Aorta (tissue), 5 donors: Measurements from ENCODE around the gene SMPX. TPM values are rescaled to one million over a fixed set of nuclear protein-coding genes. Genes with fewer than 3 reads are reported as not detected.
A peak's percentile ranks its signal among the peaks of the same experiment; 100 is the strongest.

Experiments
- ATAC-seq: fragments of 200-7000 bp; cut with Tn5 transposase; one replicate; pipeline ENCODE4 v1.9.1; 2022; ENCODE audit warnings: moderate library complexity; ENCODE audit not compliant: low FRiP score
- DNase-seq, 2 donors: peaks; one replicate each; pipeline ENCODE4 v3.0.0-alpha.2; 2020
- H3K27ac ChIP-seq, 2 donors: one replicate each; pipeline ENCODE4 v1.5.1; 2013; ENCODE audit warnings: low read length in 2 of 2, mild to moderate bottlenecking in 2 of 2, moderate library complexity in 2 of 2, control low read depth in 1 of 2, inconsistent platforms in 1 of 2, low read depth in 1 of 2
- H3K27me3 ChIP-seq, 2 donors: one replicate each; pipeline ENCODE4 v1.6.1; 2013; ENCODE audit warnings: control low read depth in 1 of 2, low read length in 1 of 2, mild to moderate bottlenecking in 1 of 2, moderate library complexity in 1 of 2; ENCODE audit not compliant: insufficient read depth in 2 of 2, control insufficient read depth in 1 of 2
- H3K36me3 ChIP-seq, 2 donors: one replicate each; pipeline ENCODE4 v1.6.1; 2013; ENCODE audit warnings: control low read depth in 1 of 2, low read length in 1 of 2, mild to moderate bottlenecking in 1 of 2; ENCODE audit not compliant: insufficient read depth in 2 of 2, control insufficient read depth in 1 of 2
- H3K4me1 ChIP-seq, 2 donors: one replicate each; pipeline ENCODE4 v1.6.1; 2013; ENCODE audit warnings: low read length in 2 of 2, control low read depth in 1 of 2, mild to moderate bottlenecking in 1 of 2, moderate library complexity in 1 of 2; ENCODE audit not compliant: insufficient read depth in 2 of 2, control insufficient read depth in 1 of 2
- H3K4me3 ChIP-seq, 2 donors: one replicate each; pipeline ENCODE4 v1.5.1; 2013; ENCODE audit warnings: low read length in 2 of 2, control low read depth in 1 of 2, mild to moderate bottlenecking in 1 of 2
- H3K9me3 ChIP-seq: one replicate; pipeline ENCODE4 v1.6.1; 2013; ENCODE audit warnings: mild to moderate bottlenecking, low read length; ENCODE audit not compliant: control insufficient read depth
- WGBS, 2 donors: extraction: QIAGEN DNeasy Blood & Tissue Kit; methylation state at CpG; one replicate each; pipeline ENCODE4 v1.1.7; 2013; 5-methylcytosine and 5-hydroxymethylcytosine counted together
- intact Hi-C, 2 donors: fragments of 100-400 bp; cut with DNase I; formaldehyde crosslinking; loops; one replicate each; pipeline versions ENCODE4 v1.14.2 to v1.15.0; 2022
- long read RNA-seq, 2 donors: library from polyadenylated mRNA; unstranded; transcript quantifications; one replicate each; pipeline ENCODE4 v2.0.0, GENCODE V29; 2020 to 2021
- polyA plus RNA-seq, 2 donors: library from polyadenylated mRNA; stranded (reverse); fragments of 200-250 nt; gene quantifications; one replicate each; pipeline ENCODE4 v1.2.3, GENCODE V29; 2013
- total RNA-seq, 2 donors: library from RNA; stranded (reverse); fragmentation: NEBNext Ultra II Directional; extraction: Animal tissue kit (Norgen Biotek cat#: 25700); gene quantifications; one replicate each; pipeline ENCODE4 v1.2.1, GENCODE V29; 2021
- donor health status: healthy with polysubstance abuse.
- donor health status: Bipolar disorder and iron deficiency.
- donor health status: DM: no; HTN: no; CAD: no.
- donor health status: DM: no; HTN: no; CAD: no.
- donor health status: DM: yes; HTN: yes; CAD: no.

Gene SMPX
- total RNA-seq (1 to 10 TPM in 1 of 2 donors, under 1 TPM in 1; 0.81 to 1.0 TPM), polyA plus RNA-seq (10 to 100 TPM in 1 of 2 donors, under 1 TPM in 1; 0.51 to 16.4 TPM)
- long read RNA-seq, donor 1, result 0 reads
- long read RNA-seq, donor 2, result 0 reads

DNA sequence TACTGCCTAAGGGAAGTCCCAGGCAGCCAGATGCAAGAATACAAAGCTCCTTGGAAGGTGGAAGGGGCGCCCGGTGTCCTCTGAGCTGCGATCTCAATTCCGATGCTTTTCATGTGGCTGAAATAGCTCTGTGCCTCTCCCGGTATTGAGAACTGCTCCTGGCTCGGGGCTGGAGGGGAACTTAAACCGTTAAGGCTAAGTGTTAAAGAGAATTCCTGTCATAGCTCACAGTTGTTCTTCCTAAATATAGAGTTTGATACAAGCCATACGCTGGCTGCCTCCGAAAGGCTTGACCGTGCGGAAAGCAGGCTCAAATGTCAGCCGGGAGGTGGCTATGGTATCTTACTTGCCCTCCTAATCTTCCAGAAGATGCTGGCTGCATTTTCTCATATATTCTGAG is at the start of gene SMPX:
SMPX (minus strand) TSS at position 157 of the 400 bp plus-strand sequence. CDS start 3,826 bp downstream, outside the sequence.
- H3K36me3 ChIP-seq, result no peaks in the 10 kb centered on the region
- H3K4me1 ChIP-seq, result no peaks in the 10 kb centered on the region
- no peaks in the 10 kb centered on the region for H3K27me3 ChIP-seq
- no peaks in the 10 kb centered on the region for H3K9me3 ChIP-seq
- intact Hi-C loops, result no loop called here
- 11 to 26% methylated on average over 12 of the region's 12 CpGs for WGBS, 2 donors
- DNase-seq, result no peak
- peak within 1 kb of the TSS in 1 of 2 donors; percentile 44 for H3K27ac ChIP-seq
- ATAC-seq, result no peak
- peak within 1 kb of the TSS in 1 of 2 donors; percentile 69 for H3K4me3 ChIP-seq

DNA sequence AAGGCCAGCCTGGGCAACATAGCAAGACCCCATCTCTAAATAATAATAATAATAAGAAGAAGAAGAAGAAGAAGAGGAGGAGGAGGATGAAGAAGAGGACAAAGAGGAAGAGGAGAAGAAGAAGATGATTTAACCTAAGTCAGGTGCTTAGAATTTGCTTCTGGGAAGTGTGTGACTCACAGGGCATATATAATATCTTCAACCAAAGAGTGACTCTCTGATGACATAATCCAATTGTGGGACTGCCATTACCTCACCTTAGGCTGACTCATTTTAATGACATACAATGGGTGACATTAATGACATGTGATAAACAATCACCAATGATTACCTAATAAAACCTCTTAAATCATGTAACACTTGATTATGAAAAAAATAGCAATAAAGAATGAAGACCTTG is 48.8 kb upstream of the SMPX start:
- Histone ChIP-seq H3K4me1 (no peaks in the 10 kb centered on the region), H3K9me3 (no peaks in the 10 kb centered on the region), H3K36me3 (no peaks in the 10 kb centered on the region), H3K4me3 (no peak overlapping the region), H3K27me3 (no peaks in the 10 kb centered on the region), H3K27ac (no peak overlapping the region)
- ATAC-seq (no peak), DNase-seq (no peak)
- intact Hi-C loops, result no loop called here

DNA sequence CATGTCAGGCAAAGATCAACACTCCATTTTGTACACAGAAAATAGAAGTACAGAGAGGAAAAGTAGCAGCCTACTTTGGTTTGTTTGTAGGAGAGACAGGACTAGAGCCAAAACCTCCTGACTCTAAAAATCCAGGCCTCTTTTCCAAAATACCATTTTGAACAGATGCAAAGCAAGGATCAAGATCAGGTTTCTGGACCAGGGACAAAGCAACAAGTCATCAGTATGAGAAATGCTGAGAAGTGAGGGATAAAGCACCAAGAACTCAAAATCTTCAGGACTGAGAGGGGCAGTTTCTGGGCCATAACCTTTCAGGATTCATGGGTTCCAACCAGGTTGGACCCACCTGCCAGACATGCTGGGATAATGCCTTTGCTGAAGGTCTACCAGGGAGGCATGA is 44.9 kb upstream of the SMPX start:
- Histone ChIP-seq H3K27me3 (no peaks in the 10 kb centered on the region), H3K4me1 (no peaks in the 10 kb centered on the region), H3K36me3 (no peaks in the 10 kb centered on the region), H3K4me3 (no peak overlapping the region), H3K9me3 (no peaks in the 10 kb centered on the region), H3K27ac (no peak overlapping the region)
- intact Hi-C loops, result no loop called here
- no peak for ATAC-seq
- no peak for DNase-seq

DNA sequence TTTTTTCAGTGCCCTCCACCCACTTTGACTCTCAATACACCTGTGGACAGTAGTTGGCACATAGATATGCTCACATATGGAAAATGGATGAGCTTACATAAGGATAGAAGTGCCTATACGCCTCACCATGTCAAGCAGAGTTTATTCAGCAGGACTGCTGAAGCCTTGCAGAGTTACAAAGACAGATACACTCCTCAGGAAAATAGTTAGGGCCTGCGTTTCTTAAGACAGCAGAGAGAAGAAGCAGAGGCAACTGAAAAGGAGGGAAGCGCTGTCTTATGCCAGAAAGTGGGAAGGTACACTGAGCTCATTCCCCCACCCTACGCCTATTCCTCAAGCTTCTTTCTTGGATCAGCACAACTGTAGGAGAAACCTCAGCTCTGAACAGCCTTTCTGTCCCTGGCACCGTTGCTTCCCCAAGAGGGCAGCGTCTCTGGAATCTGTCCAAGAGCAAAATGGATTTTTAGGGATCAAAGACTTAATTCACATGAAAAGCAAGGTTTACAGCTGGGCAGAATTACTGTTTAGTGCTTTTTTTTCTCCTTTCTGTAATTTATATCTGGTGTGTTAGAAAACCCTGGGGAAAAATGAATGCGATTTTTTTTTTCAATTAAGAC is 44.2 kb upstream of the SMPX start:
- no peaks in the 10 kb centered on the region for H3K27me3 ChIP-seq
- intact Hi-C loops, result no loop called here
- H3K4me3 ChIP-seq, result no peak overlapping the region
- no peak overlapping the region for H3K27ac ChIP-seq
- DNase-seq, result no peak
- WGBS, 2 donors, result 41 to 47% methylated on average over 7 of the region's 7 CpGs
- H3K9me3 ChIP-seq, result no peaks in the 10 kb centered on the region
- H3K36me3 ChIP-seq, result no peaks in the 10 kb centered on the region
- no peaks in the 10 kb centered on the region for H3K4me1 ChIP-seq
- no peak for ATAC-seq

DNA sequence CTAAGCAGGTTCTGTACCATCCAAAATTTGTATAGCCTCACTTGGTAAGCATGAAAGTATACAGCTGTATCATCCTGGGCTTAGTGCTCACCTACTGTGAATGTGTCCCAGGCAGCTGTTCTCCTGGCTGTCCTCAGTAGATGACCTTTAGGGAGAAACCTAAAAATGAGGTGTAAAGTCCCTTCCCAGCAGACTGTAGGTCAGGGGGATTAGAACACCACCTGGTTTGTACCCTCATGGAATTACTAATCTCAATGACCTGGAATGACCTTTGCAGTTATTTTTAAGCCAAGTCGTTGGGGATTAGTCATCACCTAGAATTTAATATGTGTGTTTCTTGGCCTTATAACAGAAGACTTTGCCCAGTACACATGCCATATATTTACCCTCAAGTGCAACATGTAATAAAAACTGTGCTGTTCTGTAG is 42.4 kb upstream of the SMPX start:
- Histone ChIP-seq H3K4me1 (no peaks in the 10 kb centered on the region), H3K4me3 (no peak overlapping the region), H3K27ac (peak overlapping the region in 1 of 2 donors; percentile 35), H3K27me3 (no peaks in the 10 kb centered on the region), H3K9me3 (no peaks in the 10 kb centered on the region), H3K36me3 (no peaks in the 10 kb centered on the region)
- no peak for DNase-seq
- intact Hi-C loops, result no loop called here
- no peak for ATAC-seq
- 0% methylated on average over 1 of the region's 1 CpG for WGBS, 2 donors

DNA sequence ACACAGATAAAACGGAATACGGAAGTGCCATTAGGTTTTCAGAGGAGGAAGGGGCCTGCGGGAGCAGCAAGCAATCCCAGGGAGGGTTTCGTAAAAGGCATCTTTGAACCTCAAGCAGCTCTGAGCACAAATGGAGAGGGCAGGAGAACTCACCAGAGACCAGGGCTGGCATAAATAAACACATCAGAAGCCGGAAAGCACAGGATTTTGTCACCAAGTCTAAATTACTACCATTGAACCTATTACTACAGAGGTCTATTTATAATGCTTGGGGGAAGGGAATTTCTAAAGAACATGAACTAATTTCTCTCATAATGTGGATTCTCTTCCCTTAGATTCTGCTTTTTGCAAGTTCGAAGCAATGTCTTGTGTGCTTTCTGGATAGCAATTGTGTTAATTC is 41.9 kb upstream of the SMPX start:
- H3K4me1 ChIP-seq, result no peaks in the 10 kb centered on the region
- intact Hi-C loops, result no loop called here
- H3K4me3 ChIP-seq, result no peak overlapping the region
- DNase-seq (no peak), ATAC-seq (no peak)
- no peaks in the 10 kb centered on the region for H3K36me3 ChIP-seq
- H3K9me3 ChIP-seq, result no peaks in the 10 kb centered on the region
- no peaks in the 10 kb centered on the region for H3K27me3 ChIP-seq
- WGBS, 2 donors, result 57 to 58% methylated on average over 6 of the region's 6 CpGs
- H3K27ac ChIP-seq, result peak overlapping the region in 1 of 2 donors; percentile 28

DNA sequence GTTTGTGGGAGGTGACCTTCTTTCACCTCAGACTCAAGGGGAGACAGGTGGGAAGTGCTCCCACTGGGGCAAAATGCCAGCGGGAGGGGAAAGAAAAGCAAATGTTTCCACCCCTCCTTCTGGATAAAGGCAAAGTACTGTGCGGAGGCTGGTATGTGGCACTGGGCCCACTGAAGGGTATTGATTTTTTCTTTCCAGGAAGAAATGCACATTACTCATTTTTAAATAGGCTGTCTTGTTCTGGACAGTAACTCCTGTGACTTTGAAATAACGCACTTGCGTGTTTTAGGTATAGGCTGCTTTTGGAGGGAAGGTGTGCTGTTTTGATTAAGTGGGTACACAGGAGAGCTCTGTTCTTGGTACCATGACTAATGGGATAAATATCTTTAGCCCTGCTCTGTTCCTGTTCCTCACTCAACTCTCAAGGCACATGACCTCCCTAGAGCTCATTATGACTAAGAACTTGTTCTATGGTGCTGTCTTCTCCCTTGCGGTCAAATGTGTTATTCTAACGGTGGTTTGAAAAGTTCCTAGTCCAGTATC is 40.8 kb upstream of the SMPX start:
- no peaks in the 10 kb centered on the region for H3K4me1 ChIP-seq
- ATAC-seq (peak; percentile 33), DNase-seq (no peak)
- H3K27me3 ChIP-seq, result no peaks in the 10 kb centered on the region
- intact Hi-C loops, result no loop called here
- no peak overlapping the region for H3K4me3 ChIP-seq
- no peaks in the 10 kb centered on the region for H3K9me3 ChIP-seq
- no peaks in the 10 kb centered on the region for H3K36me3 ChIP-seq
- peak overlapping the region in 1 of 2 donors; percentile 25 for H3K27ac ChIP-seq
- WGBS, 2 donors, result 21 to 57% methylated on average over 6 of the region's 6 CpGs

DNA sequence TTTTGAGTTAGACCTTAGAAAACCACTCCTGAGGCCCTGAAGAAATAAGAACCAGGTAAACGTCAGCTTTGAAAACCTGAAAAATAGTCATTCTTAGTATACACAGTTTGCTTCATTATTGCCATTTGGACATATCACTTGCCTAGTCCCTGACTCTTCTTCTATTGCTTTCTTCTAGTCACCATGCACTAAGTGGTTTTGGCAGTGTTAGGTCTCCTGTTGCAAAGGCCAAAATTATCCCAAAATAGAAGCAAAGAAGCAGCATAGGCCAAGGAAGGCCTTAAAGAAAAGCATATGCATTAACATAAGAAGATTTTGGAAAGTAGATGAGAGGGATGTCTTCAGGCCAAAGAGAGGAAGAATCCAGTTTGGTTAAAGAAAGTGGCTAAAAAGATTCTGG is 24.1 kb upstream of the SMPX start:
- no peak for ATAC-seq
- no peak for DNase-seq
- Histone ChIP-seq H3K27me3 (no peaks in the 10 kb centered on the region), H3K9me3 (no peaks in the 10 kb centered on the region), H3K27ac (no peak overlapping the region), H3K4me3 (no peak overlapping the region), H3K4me1 (no peaks in the 10 kb centered on the region), H3K36me3 (no peaks in the 10 kb centered on the region)
- WGBS, 2 donors, result 83 to 86% methylated on average over 1 of the region's 1 CpG
- intact Hi-C loops, result no loop called here

DNA sequence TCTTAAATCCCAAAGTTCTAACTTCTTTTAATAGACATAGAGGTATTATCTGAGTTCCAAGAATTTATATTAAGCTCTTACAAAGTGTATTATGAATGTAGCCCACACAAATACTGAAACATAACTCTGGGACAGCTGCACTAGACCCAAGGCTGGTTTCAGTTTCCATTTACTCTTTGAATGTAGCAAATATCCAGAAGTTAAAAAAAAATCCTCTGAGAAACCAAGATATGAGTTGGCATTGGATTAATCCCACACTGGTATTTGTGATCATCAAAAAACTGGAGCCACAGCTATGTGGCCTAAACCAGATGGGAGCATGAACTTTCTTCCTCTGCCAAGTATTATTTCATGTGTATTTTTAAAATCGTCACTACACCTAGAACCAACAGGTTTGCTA is 23.6 kb upstream of the SMPX start:
- Histone ChIP-seq H3K36me3 (no peaks in the 10 kb centered on the region), H3K27ac (no peak overlapping the region), H3K9me3 (no peaks in the 10 kb centered on the region), H3K27me3 (no peaks in the 10 kb centered on the region), H3K4me1 (no peaks in the 10 kb centered on the region), H3K4me3 (no peak overlapping the region)
- intact Hi-C loops, result no loop called here
- 17 to 41% methylated on average over 1 of the region's 1 CpG for WGBS, 2 donors
- DNase-seq, result no peak
- no peak for ATAC-seq
